ENCODE data around the gene DCAF8. TPM values are rescaled to one million over a fixed set of nuclear protein-coding genes. Genes with fewer than 3 reads are reported as not detected.
A peak's percentile ranks its signal among the peaks of the same experiment; 100 is the strongest.

Gene DCAF8
- total and polyA plus RNA-seq, 2 experiments from 2014 or later, result 79.7 to 80.4 TPM

DNA sequence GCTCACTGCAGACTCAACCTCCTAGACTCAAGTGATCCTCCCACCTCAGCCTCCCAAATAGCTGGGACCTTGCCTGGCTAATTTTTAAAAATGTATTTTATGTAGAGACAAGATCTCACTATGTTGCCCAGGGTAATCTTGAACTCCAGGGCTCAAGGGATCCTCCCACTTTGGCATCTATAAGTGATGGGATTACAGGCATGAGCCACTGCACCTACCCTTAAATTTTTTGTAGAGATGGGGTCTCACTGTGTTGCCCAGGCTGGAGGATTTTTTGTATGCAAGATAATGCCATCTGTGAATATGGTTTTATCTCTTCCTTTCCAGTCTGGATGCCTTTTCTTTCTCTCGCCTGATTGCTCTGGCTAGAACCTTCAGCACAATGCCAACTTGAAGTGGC is 8.7 kb upstream of the DCAF8 start:
- no peak for DNase-seq
- Histone ChIP-seq H3K9me3 (ENCODE audit: low read depth) (no peaks in the 10 kb centered on the region), H4K20me1 (ENCODE audit: insufficient read depth) (no peaks in the 10 kb centered on the region), H3K9me2 (ENCODE audit: insufficient read depth) (no peaks in the 10 kb centered on the region), H3K4me3 (no peak overlapping the region), H3K9ac (no peak overlapping the region), H3K36me3 (ENCODE audit: low read depth) (no peaks in the 10 kb centered on the region), H3K27me3 (replicated peaks; ENCODE audit: insufficient read depth) (no peaks in the 10 kb centered on the region), H3K4me1 (ENCODE audit: insufficient read depth) (no peaks in the 10 kb centered on the region), H2AFZ (no peak overlapping the region), H3F3A (ENCODE audit: insufficient read depth) (no peaks in the 10 kb centered on the region), H3K4me2 (ENCODE audit: unreplicated experiment) (no peak overlapping the region), H3K27ac (no peak overlapping the region), H3K79me2 (ENCODE audit: insufficient read depth) (no peaks in the 10 kb centered on the region)
- in situ Hi-C loops (cut with MboI), result no loop called here
- TF ChIP-seq EZH2phosphoT487 (IDR thresholded peaks at IDR 0.05; ENCODE audit: insufficient read depth, low read depth) (no peak), EZH2 (IDR thresholded peaks at IDR 0.05; ENCODE audit: insufficient read depth, poor library complexity, severe bottlenecking) (no peak)
- 44 to 46% methylated on average over 1 of the region's 1 CpG for WGBS, 2 experiments (ENCODE audit: low coverage in 1 of 2, low lambda C conversion rate in 2 of 2, missing lambda C conversion rate in 2 of 2)

DNA sequence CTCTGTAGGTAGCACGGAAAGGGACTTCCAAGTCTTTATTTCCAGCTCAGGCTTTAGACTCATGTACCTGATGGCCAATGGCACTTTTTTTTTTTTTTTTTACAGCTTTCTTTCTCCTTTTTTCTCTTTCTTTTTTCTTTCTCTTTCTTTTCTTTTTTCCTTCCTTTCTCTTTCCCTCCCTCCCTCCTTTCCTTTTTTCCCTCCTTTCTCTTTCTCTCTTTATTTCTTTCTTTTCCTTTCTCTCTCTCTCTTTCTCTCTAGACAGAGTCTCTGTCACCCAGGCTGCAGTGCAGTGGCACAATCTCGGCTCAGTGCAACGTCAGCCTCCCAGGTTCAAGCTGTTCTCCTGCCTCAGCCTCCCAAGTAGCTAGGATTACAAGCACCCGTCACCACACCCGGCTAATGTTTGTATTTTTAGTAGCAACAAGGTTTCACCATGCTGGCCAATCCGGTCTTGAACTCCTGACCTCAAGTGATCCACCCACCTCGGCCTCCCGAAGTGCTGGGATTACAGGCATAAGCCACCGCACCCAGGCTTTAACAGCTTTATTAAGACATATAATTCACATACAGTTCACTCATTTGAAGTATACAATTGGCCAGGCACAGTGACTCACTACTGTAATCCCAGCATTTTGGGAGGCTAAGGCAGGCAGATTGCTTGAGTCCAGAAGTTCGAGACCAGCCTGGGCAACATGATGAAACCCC is 5.1 kb upstream of the DCAF8 start:
- no peak overlapping the region for H3K27ac ChIP-seq
- no peaks in the 10 kb centered on the region for H3K9me3 ChIP-seq (ENCODE audit: low read depth)
- no peak overlapping the region for H3K4me2 ChIP-seq (ENCODE audit: unreplicated experiment)
- TF ChIP-seq EZH2 (IDR thresholded peaks at IDR 0.05; ENCODE audit: insufficient read depth, poor library complexity, severe bottlenecking) (no peak), EZH2phosphoT487 (IDR thresholded peaks at IDR 0.05; ENCODE audit: insufficient read depth, low read depth) (no peak)
- no peaks in the 10 kb centered on the region for H3F3A ChIP-seq (ENCODE audit: insufficient read depth)
- H3K9me2 ChIP-seq (ENCODE audit: insufficient read depth), result no peaks in the 10 kb centered on the region
- in situ Hi-C loops (cut with MboI), result no loop called here
- no peak overlapping the region for H2AFZ ChIP-seq
- H3K9ac ChIP-seq, result no peak overlapping the region
- H3K4me1 ChIP-seq (ENCODE audit: insufficient read depth), result peaks cover 6% of the 10 kb centered on the region
- peaks cover 4% of the 10 kb centered on the region; the same call in 1 of the 2 replicates for H3K79me2 ChIP-seq (ENCODE audit: insufficient read depth)
- no peaks in the 10 kb centered on the region for H3K36me3 ChIP-seq (ENCODE audit: low read depth)
- no peaks in the 10 kb centered on the region for H4K20me1 ChIP-seq (ENCODE audit: insufficient read depth)
- H3K4me3 ChIP-seq, result no peak overlapping the region
- DNase-seq, result no peak
- WGBS, 2 experiments (ENCODE audit: low coverage in 1 of 2, low lambda C conversion rate in 2 of 2, missing lambda C conversion rate in 2 of 2), result 62% methylated on average over 9 to 10 of the region's 10 CpGs
- no peaks in the 10 kb centered on the region for H3K27me3 ChIP-seq (replicated peaks; ENCODE audit: insufficient read depth)

DNA sequence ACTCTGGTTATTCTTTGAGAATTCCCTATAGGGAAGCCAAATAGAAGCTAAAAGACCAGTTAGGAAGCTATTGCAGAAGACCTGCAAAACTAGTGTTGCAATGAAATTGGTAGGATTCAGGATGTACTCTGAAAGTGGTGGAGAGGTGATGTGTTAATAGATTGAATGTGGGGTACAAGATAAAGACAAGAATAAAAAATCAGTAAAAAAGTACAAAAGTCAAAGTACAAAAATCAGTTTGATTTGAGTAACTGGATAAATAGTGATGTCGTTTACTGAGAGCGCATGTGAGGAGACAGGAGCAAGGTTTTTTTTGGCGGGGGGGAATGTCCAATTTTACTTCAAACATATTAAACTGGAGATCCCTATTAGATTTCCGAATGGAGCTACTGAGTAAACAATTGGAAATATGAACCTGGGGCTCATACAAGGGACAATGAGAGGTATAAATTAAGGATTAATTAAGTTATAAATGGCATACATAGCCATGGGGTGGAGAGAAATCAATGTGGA is 2.5 kb upstream of the DCAF8 start:
- H3K27me3 ChIP-seq (replicated peaks; ENCODE audit: insufficient read depth), result no peaks in the 10 kb centered on the region
- 84 to 85% methylated on average over 4 of the region's 4 CpGs for WGBS, 2 experiments (ENCODE audit: low coverage in 1 of 2, low lambda C conversion rate in 2 of 2, missing lambda C conversion rate in 2 of 2)
- TF ChIP-seq EZH2 (IDR thresholded peaks at IDR 0.05; ENCODE audit: insufficient read depth, poor library complexity, severe bottlenecking) (no peak), EZH2phosphoT487 (IDR thresholded peaks at IDR 0.05; ENCODE audit: insufficient read depth, low read depth) (no peak)
- H3F3A ChIP-seq (ENCODE audit: insufficient read depth), result peaks cover 16% of the 10 kb centered on the region
- no peak overlapping the region for H3K9ac ChIP-seq
- H3K9me3 ChIP-seq (ENCODE audit: low read depth), result no peaks in the 10 kb centered on the region
- H2AFZ ChIP-seq, result no peak overlapping the region
- peaks cover 2% of the 10 kb centered on the region; the same call in 1 of the 2 replicates for H4K20me1 ChIP-seq (ENCODE audit: insufficient read depth)
- H3K36me3 ChIP-seq (ENCODE audit: low read depth), result no peaks in the 10 kb centered on the region
- no peak overlapping the region for H3K27ac ChIP-seq
- no peaks in the 10 kb centered on the region for H3K9me2 ChIP-seq (ENCODE audit: insufficient read depth)
- H3K4me3 ChIP-seq, result no peak overlapping the region
- DNase-seq, result no peak
- peaks cover 21% of the 10 kb centered on the region for H3K4me1 ChIP-seq (ENCODE audit: insufficient read depth)
- no peak overlapping the region for H3K4me2 ChIP-seq (ENCODE audit: unreplicated experiment)
- in situ Hi-C loops (cut with MboI), result no loop called here
- H3K79me2 ChIP-seq (ENCODE audit: insufficient read depth), result peaks cover 27% of the 10 kb centered on the region

DNA sequence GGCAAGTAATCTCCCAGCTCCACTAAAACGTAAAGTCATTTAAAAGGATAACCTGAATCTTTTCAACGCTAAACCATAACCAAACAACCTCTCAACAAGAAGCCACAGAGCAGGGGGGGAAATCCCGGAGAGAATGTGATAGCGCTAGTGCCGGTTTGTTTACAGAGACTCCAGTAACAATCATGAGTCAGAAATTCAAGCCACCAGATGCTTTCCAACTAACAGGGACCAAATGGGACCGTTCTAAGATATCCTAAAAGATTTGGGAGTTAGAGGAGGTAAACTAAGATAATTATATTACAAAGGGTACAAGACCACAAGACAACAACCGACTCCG is 825 bp downstream of the DCAF8 start:
- Histone ChIP-seq H3K4me3 (peak overlapping the region; percentile 98), H3K79me2 (ENCODE audit: insufficient read depth) (peaks cover 58% of the 10 kb centered on the region), H3K27me3 (replicated peaks; ENCODE audit: insufficient read depth) (no peaks in the 10 kb centered on the region), H3F3A (ENCODE audit: insufficient read depth) (peaks cover 28% of the 10 kb centered on the region), H4K20me1 (ENCODE audit: insufficient read depth) (peaks cover 15% of the 10 kb centered on the region), H3K4me1 (ENCODE audit: insufficient read depth) (peaks cover 33% of the 10 kb centered on the region), H3K9me2 (ENCODE audit: insufficient read depth) (no peaks in the 10 kb centered on the region), H2AFZ (peak overlapping the region; percentile 68), H3K9me3 (ENCODE audit: low read depth) (no peaks in the 10 kb centered on the region), H3K27ac (peak overlapping the region; percentile 93), H3K36me3 (ENCODE audit: low read depth) (no peaks in the 10 kb centered on the region), H3K4me2 (ENCODE audit: unreplicated experiment) (peak overlapping the region; percentile 100), H3K9ac (peak overlapping the region; percentile 98)
- no peak for TF ChIP-seq EZH2phosphoT487 (IDR thresholded peaks at IDR 0.05; ENCODE audit: insufficient read depth, low read depth)
- in situ Hi-C loops (cut with MboI), result no loop called here
- peak; percentile 89 for DNase-seq
- WGBS, 2 experiments (ENCODE audit: low coverage in 1 of 2, low lambda C conversion rate in 2 of 2, missing lambda C conversion rate in 2 of 2), result 0 to 1% methylated on average over 8 of the region's 8 CpGs

Data from GM23248 (cell line).